Lower lobe of right lung (tissue), 2 donors: ENCODE data around the gene OXCT1. TPM values are rescaled to one million over a fixed set of nuclear protein-coding genes. Genes with fewer than 3 reads are reported as not detected.
"Not testable (repeated sequence)": the region's sequence is repeated elsewhere in the genome, so short reads cannot be mapped to it uniquely, and the experiment has no call there.

Source experiments
- ATAC-seq, 2 donors: fragments of 200-7000 bp; cut with Tn5 transposase; one replicate each; pipeline ENCODE4 v1.9.1; 2020 to 2022; ENCODE audit warnings: mild to moderate bottlenecking in 2 of 2, moderate library complexity in 2 of 2
- DNase-seq: peaks from one replicate; pipeline ENCODE4 v3.0.0-alpha.2; 2020
- H3K27ac ChIP-seq: fragments of 200-600 bp; one replicate; pipeline ENCODE4 v1.8.0; 2022
- H3K27me3 ChIP-seq: fragments of 200-600 bp; one replicate; pipeline ENCODE4 v1.8.0; 2022; ENCODE audit warnings: low read depth
- H3K36me3 ChIP-seq: fragments of 200-600 bp; one replicate; pipeline ENCODE4 v1.8.0; 2022; ENCODE audit warnings: mild to moderate bottlenecking
- H3K4me1 ChIP-seq: fragments of 200-600 bp; one replicate; pipeline ENCODE4 v1.8.0; 2022
- H3K4me3 ChIP-seq: fragments of 200-600 bp; one replicate; pipeline ENCODE4 v1.8.0; 2022; ENCODE audit warnings: mild to moderate bottlenecking
- H3K9me3 ChIP-seq: fragments of 200-600 bp; one replicate; pipeline ENCODE4 v1.8.0; 2022
- intact Hi-C: fragments of 100-400 bp; cut with DNase I; formaldehyde crosslinking; loops from one replicate; pipeline ENCODE4 v1.11.0; 2022
- total RNA-seq: library from RNA; stranded (reverse); fragmentation: NEBNext Ultra II Directional; extraction: Animal tissue kit (Norgen Biotek cat#: 25700); gene quantifications from one replicate; pipeline ENCODE4 v1.2.1, GENCODE V29; 2021
- TF ChIP-seq, protein P1 (sequence below): fragments of 200-600 bp; IDR thresholded peaks from one replicate; pipeline ENCODE4 v1.8.0; 2022; ENCODE audit warnings: antibody characterized with exemption, mild to moderate bottlenecking
- donor health status: DM: no; HTN: yes; CAD: no; lungs with severe emphysema.

OXCT1 gene
- total RNA-seq, 1 donor from 2014 or later = 10.2 TPM

DNA sequence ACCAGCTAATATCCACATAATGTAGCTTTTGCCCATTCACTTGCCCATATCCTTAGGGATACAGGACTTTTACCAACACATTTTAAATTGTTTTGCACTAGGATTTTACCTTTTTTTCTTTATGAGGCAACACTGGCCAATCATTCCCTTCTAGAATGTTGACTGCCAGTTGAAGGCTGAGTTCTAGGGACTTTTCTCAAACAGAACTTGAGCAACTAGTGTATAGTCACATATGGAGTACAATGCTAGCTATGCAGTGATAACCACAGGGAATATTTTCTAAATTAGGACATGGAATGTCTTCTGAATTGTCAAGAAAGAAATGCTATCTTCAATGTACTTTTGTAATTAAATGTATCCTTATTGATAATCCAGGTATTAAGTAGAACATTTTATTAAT is 133.6 kb downstream of the OXCT1 start:
- H3K27me3 ChIP-seq = no peaks in the 10 kb centered on the region
- no peaks in the 10 kb centered on the region for H3K4me1 ChIP-seq
- no peaks in the 10 kb centered on the region for H3K9me3 ChIP-seq
- DNase-seq (no peak), ATAC-seq (no peak)
- TF ChIP-seq, protein P1, sequence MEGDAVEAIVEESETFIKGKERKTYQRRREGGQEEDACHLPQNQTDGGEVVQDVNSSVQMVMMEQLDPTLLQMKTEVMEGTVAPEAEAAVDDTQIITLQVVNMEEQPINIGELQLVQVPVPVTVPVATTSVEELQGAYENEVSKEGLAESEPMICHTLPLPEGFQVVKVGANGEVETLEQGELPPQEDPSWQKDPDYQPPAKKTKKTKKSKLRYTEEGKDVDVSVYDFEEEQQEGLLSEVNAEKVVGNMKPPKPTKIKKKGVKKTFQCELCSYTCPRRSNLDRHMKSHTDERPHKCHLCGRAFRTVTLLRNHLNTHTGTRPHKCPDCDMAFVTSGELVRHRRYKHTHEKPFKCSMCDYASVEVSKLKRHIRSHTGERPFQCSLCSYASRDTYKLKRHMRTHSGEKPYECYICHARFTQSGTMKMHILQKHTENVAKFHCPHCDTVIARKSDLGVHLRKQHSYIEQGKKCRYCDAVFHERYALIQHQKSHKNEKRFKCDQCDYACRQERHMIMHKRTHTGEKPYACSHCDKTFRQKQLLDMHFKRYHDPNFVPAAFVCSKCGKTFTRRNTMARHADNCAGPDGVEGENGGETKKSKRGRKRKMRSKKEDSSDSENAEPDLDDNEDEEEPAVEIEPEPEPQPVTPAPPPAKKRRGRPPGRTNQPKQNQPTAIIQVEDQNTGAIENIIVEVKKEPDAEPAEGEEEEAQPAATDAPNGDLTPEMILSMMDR = no peak
- intact Hi-C loops = no loop called here
- no peak overlapping the region for H3K27ac ChIP-seq
- no peak overlapping the region for H3K4me3 ChIP-seq
- H3K36me3 ChIP-seq = peaks cover 29% of the 10 kb centered on the region

DNA sequence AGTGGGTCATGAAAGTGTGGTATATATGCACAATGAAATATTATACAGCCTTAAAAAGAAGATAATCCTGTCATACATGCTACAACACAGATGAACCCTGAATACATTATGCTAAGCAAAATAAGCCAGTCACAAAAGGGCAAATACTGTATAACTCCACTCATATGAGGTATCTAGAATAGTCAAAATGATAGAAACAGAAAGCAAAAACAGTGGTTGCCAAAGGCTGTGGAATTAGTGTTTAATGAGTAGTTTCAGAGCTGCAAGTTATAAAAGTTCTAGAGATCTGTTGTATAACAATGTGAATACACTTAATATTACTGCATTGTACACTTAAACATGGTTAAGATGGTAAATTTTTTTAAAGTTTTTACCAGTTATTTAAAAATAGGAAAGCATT is 135.0 kb downstream of the OXCT1 start:
- Histone ChIP-seq H3K36me3 (peaks cover 29% of the 10 kb centered on the region), H3K4me1 (no peaks in the 10 kb centered on the region), H3K9me3 (no peaks in the 10 kb centered on the region), H3K27me3 (no peaks in the 10 kb centered on the region), H3K27ac (no peak overlapping the region), H3K4me3 (no peak overlapping the region)
- intact Hi-C loops = no loop called here
- TF ChIP-seq, protein P1 = no peak
- ATAC-seq (no peak), DNase-seq (no peak)

DNA sequence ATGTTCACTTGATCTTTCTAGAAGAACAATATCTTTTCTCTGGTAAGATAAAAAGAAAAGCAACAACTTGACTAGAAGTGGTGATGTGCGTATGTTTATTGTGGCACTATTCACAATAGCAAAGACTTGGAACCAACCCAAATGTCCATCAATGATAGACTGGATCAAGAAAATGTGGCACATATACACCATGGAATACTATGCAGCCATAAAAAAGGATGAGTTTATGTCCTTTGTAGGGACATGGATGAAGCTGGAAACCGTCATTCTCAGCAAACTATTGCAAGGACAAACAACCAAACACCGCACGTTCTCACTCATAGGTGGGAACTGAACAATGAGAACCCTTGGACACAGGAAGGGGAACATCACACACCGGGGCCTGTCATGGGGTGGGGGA is 140.8 kb downstream of the OXCT1 start:
- H3K27ac ChIP-seq, ATAC-seq, H3K4me1 ChIP-seq, DNase-seq, H3K4me3 ChIP-seq, H3K9me3 ChIP-seq, H3K36me3 ChIP-seq, intact Hi-C loops, H3K27me3 ChIP-seq: not testable (repeated sequence)

DNA sequence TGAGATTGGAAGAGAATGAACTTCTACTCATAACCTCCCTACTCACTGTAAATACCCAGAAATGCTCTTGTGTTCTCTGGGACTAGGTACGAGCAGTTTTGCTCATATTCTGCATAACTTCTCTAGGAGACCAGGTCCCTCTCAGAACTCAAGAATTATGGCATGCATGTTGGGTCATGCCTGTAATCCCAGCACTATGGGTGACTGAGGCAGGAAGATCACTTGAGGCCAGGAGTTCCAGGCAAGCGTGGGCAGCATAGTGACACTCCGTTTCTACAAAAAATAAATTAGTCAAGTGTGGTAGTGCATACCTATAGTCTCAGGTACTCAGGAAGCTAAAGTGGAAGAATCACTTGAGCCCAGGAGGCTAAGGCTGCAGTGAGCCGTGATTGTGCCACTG is 141.9 kb downstream of the OXCT1 start:
- no peak for ATAC-seq

DNA sequence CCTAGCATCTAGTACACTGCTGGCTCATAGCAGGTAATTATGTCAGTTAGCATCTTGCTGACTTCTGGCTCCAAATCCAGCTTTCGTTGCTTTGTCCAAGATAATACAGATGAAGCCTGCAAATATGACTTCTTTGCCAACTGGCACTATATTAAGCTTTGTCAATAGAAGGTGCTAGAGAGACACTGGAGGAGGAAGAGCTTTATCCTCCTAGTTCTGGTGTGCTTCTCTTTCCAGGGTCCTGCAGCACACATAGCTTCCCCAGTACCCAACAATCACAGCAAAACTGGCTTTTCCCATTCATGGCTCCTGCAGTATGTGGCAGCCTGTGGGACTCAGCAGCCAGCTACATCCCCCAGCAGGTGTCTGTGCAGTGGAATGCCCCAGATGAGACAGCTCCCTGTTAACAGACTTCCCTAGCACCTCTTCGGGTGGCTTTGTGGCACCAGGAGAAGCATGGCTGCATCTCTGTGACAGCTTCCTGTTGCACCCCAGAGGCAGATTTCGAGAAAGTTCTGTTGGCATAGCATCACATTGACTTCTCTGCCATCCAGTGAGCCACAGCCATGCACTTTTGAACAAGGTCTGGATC is 147.8 kb downstream of the OXCT1 start:
- H3K27me3 ChIP-seq = no peaks in the 10 kb centered on the region
- no peak for ATAC-seq
- H3K36me3 ChIP-seq = no peaks in the 10 kb centered on the region
- H3K27ac ChIP-seq = no peak overlapping the region
- DNase-seq = no peak
- no peaks in the 10 kb centered on the region for H3K9me3 ChIP-seq
- no peak overlapping the region for H3K4me3 ChIP-seq
- TF ChIP-seq, protein P1 = no peak
- intact Hi-C loops = no loop called here
- no peaks in the 10 kb centered on the region for H3K4me1 ChIP-seq

More for the DNA sequence above, 141.9 kb downstream of the OXCT1 start:
- Histone ChIP-seq H3K27ac (no peak overlapping the region), H3K4me1 (no peaks in the 10 kb centered on the region), H3K9me3 (no peaks in the 10 kb centered on the region), H3K4me3 (no peak overlapping the region), H3K27me3 (no peaks in the 10 kb centered on the region), H3K36me3 (no peaks in the 10 kb centered on the region)
- TF ChIP-seq, protein P1 = no peak
- no peak for DNase-seq
- intact Hi-C loops = no loop called here

DNA sequence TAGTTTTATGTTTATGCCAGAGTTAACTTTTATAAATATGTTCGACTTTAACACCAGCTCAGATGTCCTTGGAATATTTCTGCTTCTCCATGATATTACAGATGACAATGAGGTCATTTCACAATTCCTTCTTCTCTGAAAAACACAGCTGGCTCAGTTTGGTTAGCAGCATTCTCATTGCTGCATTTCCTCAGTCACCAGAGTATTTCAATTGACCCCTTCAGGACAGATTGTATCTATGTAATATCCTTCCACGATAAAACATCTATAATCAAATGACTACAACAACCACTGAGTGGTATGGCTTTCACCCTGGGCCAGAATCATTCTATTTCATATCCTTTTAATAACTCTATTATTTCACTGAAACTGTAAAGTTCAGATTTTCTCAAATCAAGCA is 148.7 kb downstream of the OXCT1 start:
- intact Hi-C loops = no loop called here
- no peak overlapping the region for H3K4me3 ChIP-seq
- H3K27ac ChIP-seq = no peak overlapping the region
- H3K27me3 ChIP-seq = no peaks in the 10 kb centered on the region
- ATAC-seq (no peak), DNase-seq (no peak)
- no peaks in the 10 kb centered on the region for H3K4me1 ChIP-seq
- no peaks in the 10 kb centered on the region for H3K9me3 ChIP-seq
- no peaks in the 10 kb centered on the region for H3K36me3 ChIP-seq
- TF ChIP-seq, protein P1 = no peak
